HK-2 (cell line): ENCODE results near the gene CDC14C.
A peak's percentile ranks its signal among the peaks of the same experiment; 100 is the strongest.
"Not testable (repeated sequence)": the region's sequence is repeated elsewhere in the genome, so short reads cannot be mapped to it uniquely, and the experiment has no call there.

Experiments used
- DNase-seq: peaks from one replicate; pipeline ENCODE4 v3.0.0-alpha.2; 2018; ENCODE audit not compliant: unreplicated experiment

CDC14C gene

DNA sequence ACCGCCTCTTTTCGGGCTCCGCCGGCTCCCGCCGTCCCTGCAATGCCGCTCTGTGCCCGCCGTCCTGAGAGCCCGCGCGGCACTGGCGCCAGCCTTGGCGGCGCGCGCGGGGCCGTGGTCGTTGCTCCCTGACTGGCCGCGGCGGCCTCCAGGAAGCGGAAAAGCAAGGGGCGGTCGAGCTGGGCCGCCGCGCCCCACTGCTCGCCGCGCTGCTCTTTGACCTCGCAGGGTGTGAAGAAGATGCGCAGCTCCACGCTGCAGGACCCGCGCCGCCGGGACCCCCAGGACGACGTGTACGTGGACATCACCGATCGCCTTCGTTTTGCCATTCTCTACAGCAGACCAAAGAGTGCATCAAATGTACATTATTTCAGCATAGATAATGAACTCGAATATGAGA lies at the start of gene CDC14C:
CDC14C (plus strand) TSS at position 115 of the 400 bp plus-strand sequence; CDS start at position 241, 126 bp downstream.
- no peak for DNase-seq

DNA sequence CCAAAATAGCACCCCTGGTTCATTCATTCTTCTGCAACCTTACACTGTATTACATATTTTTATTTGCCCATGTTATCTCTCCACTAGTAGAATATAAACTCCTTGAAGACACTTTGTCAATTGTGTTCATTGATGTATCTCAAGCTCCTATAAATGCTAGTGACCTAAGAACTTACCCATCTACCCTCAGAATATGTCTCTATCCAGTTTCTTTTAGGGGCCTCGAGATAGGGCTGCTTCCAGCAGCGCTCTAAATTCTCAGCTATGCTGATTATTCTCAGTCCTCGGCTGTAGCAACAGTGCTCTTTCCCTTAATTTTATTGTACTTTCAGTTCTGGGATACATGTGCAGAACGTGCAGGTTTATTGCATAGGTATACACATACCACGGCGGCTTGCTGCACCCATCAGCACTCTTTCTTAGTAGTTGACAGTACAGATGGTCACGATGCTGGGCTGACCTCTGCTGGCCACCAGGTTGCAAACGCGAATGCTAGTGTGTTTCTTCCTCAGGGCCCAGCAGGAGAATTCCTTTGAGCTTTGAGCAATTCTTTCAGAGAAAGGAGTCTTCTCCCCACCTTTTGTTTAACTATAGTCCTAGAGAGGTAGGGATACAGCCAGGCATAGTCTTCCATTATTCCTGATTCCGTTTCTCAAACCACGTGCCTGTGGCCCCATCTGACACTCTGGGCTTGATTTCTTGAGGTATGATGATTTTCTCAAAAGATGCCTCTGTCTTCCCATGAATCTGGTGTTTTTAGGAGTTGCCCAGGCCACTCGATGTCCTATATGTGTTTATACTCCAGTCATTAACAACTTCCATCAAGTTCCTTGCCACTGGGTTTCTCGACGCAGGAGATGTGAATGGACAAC lies 49.1 kb upstream of the CDC14C start:
- DNase-seq, result peak; percentile 31

DNA sequence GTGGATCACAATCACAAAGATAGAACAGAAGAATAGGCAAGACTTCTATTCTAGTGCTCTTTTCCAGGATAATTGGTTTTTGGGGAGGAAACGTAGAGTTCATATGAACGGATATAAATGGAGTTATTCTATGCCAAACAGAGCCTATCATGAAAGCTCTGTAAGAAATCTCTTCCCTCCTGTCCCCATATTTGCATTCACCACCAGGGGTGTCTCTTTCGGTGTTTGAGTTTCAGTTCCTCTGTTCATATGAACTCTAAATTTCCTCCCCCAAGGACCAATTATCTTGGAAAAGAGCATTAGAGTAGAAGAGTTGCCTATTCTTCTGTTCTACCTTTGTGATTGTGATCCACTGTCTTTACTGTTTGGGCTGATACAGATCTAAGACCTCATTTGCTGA lies 48.3 kb upstream of the CDC14C start:
- no peak for DNase-seq

DNA sequence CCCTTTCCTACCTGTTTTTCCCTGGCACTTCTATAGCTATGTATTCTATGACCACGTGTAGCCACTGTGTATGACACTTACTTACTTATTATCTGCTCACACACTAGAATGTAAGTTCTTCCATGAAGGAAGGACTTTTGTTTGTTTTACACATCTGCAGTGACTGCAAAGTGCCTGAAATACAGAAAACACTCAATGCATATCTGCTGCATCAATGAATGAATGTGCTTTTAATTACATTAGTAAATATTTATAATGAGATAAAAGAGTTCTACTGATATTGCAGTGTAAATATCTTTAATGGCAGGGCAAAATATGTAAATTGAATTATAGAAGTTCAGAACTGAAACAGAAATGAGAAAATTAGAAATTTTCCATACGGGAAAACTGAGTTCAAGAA lies 43.5 kb upstream of the CDC14C start:
- no peak for DNase-seq

DNA sequence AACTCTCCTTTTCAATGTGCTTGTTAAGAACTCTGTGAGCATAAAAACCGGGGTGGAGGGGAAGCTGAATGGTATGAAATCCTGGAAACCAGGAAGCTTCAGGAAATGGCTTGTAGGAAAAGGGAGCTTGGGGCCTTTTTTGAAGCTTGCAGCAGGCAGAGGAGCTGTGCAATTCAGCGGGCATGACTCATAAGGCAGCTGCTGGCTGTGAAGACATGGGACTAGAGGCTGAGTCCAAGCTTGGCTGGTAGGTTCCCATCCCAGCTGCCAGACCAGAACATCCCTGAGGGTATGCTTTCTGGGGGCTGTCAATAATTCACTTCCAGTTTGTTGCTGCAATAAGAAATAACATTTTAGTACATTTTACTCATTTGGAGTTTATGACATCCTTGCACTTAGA lies 36.8 kb upstream of the CDC14C start:
- DNase-seq, result no peak

DNA sequence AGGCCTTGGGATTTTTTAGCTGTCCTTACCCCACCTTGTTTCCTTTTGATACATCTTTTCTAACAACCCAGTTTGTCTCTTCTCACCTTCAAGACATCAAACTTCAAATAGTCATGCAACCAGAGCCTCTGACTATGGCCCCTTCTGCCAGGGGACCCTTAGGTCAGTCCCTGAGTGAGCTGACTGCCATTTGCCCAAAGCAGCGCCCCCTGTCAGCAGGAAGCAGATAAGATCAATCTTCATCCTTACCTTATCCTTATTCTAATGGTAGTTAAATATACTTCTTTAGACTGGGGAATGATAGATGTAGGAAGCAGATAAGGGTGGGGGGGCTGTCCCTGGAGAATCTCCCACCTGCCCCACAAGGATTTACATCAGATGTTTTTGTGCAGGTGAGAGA lies 29.8 kb upstream of the CDC14C start:
- no peak for DNase-seq

DNA sequence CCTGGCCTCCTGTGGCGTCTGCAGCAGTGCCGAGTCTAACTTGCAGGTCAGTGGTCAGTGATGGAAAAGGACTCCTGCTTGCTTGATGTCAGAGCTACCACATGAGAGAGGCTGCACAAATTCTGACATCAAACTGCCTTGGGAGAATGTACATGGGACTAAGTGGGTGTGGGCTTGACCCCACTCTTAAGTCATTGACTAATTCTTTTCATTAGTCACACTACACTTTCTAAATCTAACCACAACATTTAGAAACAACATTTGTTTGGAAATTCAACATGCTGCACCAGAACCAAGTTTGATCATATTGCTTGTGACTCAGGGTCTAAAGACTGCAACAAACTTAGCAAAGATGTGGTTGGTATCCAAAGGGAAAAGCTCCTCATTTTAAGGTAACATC lies 24.4 kb upstream of the CDC14C start:
- DNase-seq, result no peak

DNA sequence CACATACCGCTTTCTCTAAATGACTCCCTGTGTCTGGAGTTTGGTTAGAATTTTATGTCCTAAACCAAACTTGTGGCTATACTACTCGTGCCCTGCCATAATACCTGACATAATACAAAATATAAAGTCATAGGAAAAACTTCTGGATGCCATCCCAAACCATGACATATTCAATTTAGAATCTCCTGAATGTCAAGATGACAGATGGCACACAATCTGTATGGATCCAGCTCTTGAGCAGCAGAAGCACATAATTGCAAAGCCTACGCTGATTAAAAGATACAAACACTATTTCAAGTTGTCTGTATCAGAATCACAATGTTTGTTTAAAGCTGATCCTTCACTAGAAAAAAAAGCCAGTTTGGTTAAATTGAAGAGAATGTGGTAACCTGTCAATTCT lies 22.4 kb upstream of the CDC14C start:
- no peak for DNase-seq

DNA sequence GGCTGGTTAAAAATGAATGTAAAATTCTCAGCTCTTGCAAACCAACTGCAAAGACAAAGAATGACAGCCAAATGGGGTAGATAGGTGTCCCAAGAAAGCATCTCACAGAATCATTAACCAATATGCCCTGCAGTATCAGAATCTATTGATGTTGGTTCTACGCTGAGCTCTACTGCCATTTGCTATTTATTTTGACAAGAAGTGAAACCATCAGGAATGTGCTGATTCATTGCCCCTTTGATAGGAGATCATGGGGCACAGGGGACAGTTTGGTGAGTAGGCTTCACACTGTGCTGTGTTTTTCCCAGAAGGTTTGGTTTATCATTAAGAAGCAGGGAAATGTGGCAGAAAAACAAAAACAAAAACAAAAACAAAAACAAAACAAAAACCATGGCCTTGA lies 19.4 kb upstream of the CDC14C start:
- DNase-seq, result no peak

DNA sequence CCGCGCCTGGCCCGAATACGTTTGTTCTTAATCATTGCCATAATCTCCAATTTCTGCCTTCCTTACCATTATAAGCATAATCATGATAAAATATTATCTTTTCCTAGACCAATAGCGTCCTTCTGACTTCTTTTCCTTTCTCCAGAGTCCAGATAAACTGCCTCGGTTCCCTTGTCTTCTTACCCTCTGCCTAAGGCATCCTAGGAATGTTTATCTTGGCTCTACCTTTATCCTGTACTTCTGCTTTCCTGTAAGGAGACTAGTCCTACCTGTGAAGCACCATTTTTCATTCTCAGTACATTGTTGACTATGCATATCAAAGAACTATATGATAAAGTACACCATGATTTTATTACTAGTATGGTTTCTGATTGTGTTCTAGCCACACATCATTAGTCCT lies 18.7 kb upstream of the CDC14C start:
- DNase-seq, result not testable (repeated sequence)

DNA sequence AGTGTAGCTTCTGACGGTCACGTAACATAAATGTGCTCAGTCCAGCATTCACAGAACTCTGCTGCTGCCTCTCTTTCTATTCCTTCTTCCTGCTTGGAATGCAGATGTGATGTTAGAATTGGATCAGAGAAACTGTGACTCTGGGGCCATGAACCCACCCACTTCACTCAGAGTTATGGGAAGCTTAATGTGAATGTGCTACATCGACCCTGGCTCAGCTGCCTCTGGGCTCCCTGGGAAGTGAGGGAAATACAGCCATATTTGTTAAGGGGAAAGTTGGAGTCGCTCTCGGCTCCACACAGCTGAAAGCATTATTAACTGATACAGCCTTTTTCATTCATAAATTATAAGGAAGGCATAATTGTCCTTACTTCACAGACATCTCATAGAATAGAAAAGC lies 14.5 kb upstream of the CDC14C start:
- not testable (repeated sequence) for DNase-seq

DNA sequence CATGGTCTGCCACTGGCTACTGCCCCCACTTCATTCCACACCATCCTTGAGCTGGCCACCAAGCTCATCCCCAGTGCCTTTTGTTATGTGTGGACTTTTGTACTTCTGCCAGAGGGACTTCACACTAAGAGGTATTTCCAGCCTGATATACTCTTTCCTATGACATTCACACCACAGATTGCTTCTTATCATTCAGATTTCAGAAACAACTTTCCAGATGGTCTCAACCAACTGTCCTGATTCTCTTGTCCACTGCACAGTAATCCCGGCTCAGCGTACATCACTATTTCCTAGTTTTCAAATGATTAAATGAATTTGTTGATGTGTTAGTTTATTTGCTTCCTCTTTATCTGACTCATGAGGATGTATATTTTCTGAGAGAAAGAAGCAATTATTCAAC lies 7.1 kb downstream of the CDC14C start:
- no peak for DNase-seq

DNA sequence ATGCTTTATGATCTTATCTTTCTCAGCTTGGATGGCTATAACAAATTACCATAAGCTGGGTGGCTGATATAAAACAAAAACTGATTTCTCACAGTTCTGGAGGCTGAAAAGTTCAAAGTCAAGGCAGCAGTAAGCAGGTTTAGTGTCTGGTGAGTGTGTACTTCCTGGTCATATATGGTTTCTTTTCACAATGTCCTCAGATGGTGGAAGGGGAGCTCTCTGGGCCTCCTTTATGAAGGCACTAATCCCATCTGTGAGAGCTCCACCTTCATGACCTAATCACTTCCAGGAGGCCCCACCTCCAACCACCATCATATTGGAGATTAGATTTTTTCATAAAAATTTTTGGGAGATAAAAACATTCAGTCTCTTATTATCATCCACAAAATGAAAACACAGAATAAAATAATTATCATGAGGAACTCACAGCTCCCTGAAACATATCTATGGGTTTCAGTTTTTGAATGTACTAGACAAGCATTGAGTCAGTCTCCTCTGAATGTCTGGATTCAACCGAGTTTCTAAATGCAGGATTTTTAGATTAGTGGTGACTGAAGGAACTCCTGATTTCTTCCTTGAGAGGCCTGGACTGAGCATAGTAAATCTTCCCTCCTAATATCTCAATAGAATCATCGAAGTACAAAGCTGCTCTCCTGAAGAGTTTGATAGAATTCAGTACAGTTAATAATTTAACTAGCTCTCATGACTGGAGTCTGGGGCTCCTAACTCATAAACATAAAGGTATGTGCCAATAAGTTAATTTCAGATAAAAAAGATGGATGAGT lies 8.0 kb downstream of the CDC14C start:
- DNase-seq, result no peak

DNA sequence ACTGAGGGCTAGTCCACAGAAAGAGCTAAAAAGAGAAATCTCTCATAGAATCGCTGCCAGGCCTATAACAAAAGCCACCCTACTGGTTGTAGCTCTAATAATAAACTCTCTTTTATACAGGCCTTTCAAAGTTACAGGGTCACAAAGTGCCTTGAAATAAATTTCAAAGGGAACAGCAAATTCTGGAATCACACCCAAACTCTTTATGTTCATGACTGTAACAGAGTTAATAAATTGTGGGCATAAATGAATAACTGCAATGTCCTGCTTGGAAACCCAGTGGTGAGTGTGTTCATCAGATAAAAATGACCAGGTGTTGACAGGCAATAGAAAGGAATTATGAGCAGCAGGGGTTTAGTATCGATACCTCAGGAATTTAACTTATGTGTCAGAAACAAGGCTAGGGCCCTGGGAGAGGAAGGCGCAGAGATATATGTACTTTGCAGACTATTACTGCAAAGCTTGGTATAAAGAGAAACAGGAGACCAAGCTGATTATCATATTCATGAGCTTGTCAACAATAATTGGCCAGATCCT lies 9.3 kb downstream of the CDC14C start:
- DNase-seq, result no peak

DNA sequence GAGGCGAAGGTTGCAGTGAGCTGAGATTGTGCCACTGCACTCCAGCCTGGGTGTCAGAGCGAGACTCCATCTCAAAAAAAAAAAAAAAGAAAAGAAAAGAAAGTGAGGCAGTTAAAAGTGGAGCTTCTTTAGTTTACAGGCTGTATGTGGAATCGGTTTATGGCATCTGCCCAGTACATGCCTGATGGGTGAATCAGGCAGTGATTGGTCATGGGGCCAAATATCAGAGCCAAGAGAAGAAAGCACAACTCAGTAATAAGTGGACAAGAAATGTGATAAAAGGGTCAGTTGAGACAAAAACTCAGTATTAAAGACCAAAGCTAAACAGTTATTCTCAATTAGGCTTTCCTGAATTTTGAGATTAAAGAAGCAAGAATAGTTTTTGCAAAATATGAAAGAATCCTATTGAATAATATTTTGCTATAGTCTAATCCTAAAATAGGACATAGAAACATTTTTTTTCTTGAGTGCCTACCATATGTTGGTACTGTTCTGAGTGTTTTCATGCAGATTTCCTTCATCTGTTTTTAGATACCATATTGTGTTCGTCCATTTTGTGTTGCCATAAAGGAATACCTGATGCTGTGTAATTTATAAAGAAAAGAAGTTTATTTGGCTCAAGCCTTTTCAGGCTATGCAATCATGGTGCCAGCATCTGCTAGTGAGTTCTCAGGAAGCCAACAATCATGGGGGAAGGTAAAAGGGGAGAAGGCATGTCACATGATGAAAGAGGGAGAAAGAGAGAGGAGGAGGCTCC lies 14.4 kb downstream of the CDC14C start:
- DNase-seq, result peak; percentile 1

DNA sequence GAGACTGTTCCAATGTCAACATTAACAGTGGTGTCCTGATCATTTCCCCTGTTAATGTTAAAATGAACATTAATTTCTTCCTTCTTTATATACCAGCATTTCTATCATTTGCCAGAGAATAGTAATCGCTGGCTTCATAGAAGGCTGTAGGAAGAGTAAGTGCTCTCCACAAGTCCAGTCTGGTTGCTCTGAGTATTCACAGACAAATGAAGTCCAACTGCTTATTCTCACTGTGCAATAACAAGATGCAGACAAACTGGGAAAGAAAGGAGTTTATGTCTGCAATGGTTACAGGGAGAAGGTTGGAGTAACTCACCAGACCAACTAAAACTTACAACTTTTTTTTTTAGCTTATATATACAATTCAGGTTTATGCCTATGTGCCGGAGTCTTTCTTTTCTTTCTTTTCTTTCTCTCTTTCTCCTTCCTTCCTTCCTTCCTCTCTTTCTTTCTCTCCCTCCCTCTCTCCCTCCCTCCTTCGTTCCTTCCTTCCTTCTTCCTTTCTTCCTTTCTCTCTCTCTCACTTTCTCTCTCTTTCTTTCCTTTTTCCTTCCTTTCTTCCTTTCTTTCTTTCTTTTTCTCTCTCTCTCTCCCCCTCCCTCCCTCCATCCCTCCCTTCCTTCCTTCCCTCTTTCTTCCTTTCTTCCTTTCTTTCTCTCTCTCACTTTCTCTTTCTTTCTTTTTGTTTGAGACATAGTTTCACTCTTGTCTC lies 19.1 kb downstream of the CDC14C start:
- DNase-seq, result no peak

DNA sequence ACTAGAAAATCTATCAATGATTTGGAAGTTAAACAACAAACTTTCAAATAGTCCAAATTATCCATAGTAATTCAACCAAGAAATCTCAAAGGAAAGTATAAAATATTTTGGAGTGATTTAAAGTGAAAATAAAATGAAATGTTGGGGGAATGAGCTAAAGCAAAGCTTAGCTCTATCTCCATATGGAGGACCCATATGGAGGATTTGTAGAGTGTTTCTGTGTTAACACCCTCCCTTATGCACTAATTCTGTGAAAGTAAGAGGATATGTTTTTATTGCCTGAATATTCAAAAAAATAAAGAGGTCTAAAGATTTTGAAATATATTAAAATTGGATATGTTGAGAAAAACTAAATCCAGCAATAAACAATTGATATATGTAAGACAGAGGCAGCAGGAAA lies 31.6 kb downstream of the CDC14C start:
- no peak for DNase-seq

DNA sequence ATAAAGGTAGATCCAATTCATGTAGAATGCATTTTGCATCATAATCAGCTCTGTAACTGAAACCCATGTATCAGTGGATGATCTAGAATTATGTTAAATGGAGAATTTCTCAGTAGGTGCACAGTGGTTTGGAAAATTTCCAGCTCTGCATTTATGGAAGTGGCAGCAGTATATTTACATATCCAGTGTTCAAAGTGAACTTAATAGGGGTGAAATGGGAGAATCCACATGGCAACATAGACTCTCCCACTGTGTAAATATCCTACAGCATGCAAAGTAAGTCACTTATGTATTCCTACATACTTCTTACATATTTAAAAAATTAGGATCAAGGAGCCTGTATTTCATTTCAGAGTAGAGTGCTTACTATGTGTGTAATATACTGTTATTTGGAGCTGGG lies 35.3 kb downstream of the CDC14C start:
- no peak for DNase-seq

DNA sequence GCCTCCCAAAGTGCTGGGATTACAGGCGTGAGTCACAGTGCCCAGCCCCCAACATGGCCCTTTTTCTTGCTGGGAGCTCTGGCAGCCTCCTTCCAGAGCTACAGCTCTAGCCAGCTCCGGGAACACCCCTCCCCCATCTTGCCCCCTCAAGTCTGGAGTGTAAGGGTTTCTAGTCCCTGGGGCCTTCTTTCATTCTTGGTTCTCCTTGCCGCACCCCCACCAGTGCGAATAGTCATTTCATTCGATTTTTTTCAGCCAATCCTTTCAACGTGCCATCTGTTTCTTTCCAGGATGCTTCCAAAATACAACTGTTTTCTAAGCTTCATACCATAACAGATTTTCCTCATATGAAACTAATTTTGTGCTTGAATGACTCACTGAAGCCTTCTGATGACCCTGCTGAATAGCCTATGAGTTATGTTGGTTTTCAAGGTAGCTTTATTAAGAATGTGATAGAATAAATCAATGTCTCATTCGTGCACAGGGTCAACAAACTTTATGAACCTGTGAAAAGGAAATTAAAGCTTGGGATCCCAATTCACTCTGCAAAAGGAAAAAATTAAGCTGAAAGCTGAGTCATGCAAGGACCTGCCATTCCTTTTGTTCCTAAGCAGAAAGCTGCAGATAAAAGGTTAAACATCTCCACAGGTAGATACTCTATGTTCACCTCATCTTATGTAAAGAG lies 38.6 kb downstream of the CDC14C start:
- no peak for DNase-seq

DNA sequence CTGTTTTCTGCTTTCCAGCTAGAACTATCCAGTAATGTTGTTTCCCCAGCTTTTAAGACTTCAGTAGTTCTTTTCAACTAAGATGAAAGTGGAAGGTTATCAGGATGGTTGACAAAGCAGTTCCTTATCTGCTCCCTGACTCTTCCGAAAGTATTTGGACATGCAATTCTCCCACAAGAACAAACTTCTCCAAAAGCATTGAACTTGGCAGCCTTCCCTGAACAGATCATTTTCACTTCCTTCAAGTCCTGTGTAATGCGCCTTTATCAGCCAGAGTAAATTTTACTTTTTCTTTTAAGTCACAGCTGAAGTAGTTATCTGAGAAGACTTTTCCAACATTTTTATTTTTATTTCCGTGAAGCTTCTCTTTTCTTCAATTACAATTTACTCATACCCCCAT lies 39.7 kb downstream of the CDC14C start:
- DNase-seq, result no peak

DNA sequence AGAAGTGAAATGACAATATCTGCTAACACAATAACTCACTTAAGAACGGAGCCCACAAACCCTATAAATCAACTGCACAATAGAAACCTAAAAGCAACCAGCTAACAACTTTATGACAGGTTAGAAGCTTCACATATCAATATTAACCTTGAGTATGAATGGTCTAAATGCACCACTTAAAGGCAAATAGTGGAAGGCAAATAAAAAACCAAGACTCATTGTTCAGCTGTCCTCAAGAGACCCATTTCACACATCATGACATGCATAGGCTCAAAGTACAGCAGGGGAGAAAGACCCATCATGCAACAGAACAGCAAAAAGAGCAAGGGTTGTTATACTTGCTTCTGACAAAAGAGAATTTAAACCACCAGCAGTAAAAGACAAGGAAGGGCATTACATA lies 46.8 kb downstream of the CDC14C start:
- no peak for DNase-seq
